NCI-H446 (cell line): ENCODE results near the gene NKG7.

Experiments used
- DNase-seq, 2 experiments: peaks; one replicate each; lab custom pipeline; 2025; lab: John Stamatoyannopoulos, UW

The NKG7 gene

GRCh38 chr19:51364200-51365106, 8.0 kb downstream of the NKG7 start:
- DNase-seq, result no peak

- DNase-seq, result no peak
Observed at GRCh38 chr19:51361239-51361638, 11.2 kb downstream of the NKG7 start.

GRCh38 chr19:51359294-51359693, 13.2 kb downstream of the NKG7 start:
- DNase-seq, result no peak

GRCh38 chr19:51357952-51358351, 14.5 kb downstream of the NKG7 start:
- DNase-seq, result no peak

- DNase-seq, result no peak
Observed at GRCh38 chr19:51356159-51356801, 16.2 kb downstream of the NKG7 start.

GRCh38 chr19:51354742-51355148, 17.7 kb downstream of the NKG7 start:
- no peak for DNase-seq

GRCh38 chr19:51354103-51354741, 18.2 kb downstream of the NKG7 start:
- no peak for DNase-seq

GRCh38 chr19:51352783-51353360, 19.6 kb downstream of the NKG7 start:
- DNase-seq, result no peak

GRCh38 chr19:51351266-51351990, 21.0 kb downstream of the NKG7 start:
- DNase-seq, result no peak

GRCh38 chr19:51347209-51347928, 25.1 kb downstream of the NKG7 start:
- no peak for DNase-seq

- DNase-seq, result no peak
Observed at GRCh38 chr19:51346742-51347141, 25.7 kb downstream of the NKG7 start.

- no peak for DNase-seq
Observed at GRCh38 chr19:51345076-51345620, 27.3 kb downstream of the NKG7 start.

GRCh38 chr19:51342631-51343569, 29.6 kb downstream of the NKG7 start:
- no peak for DNase-seq

- DNase-seq, result no peak
Observed at GRCh38 chr19:51341976-51342580, 30.4 kb downstream of the NKG7 start, which contains the start of gene VSIG10L. Gene VSIG10L, minus strand, starts transcription at chr19:51342139. Its CDS starts 15 bp downstream, at chr19:51342124.

- DNase-seq, result no peak
Observed at GRCh38 chr19:51341066-51341465, 31.4 kb downstream of the NKG7 start.

- DNase-seq, result peak; percentile 76 to 92
Observed at GRCh38 chr19:51339687-51340656, 32.5 kb downstream of the NKG7 start.

GRCh38 chr19:51339313-51339686, 33.2 kb downstream of the NKG7 start:
- DNase-seq, result no peak
